Large intestine (tissue), 3 donors: Measurements from ENCODE around the gene NIM1K. TPM values are rescaled to one million over a fixed set of nuclear protein-coding genes. Genes with fewer than 3 reads are reported as not detected.
"Not testable (repeated sequence)": the region's sequence is repeated elsewhere in the genome, so short reads cannot be mapped to it uniquely, and the experiment has no call there.

ENCODE experiments used
- DNase-seq, 2 donors: peaks; one replicate each; pipeline versions ENCODE4 v3.0.0 to v3.0.0-alpha.2; 2013
- H3K27ac ChIP-seq: one replicate; pipeline ENCODE4 v1.5.1; 2013; ENCODE audit warnings: low read length
- H3K27me3 ChIP-seq: 2 replicates; pipeline ENCODE4 v1.6.1; 2013; ENCODE audit warnings: low read length; ENCODE audit not compliant: control insufficient read depth, insufficient read depth
- H3K36me3 ChIP-seq: 2 replicates; pipeline ENCODE4 v1.6.1; 2013; ENCODE audit warnings: low read length; ENCODE audit not compliant: control insufficient read depth, insufficient read depth
- H3K4me1 ChIP-seq: one replicate; pipeline ENCODE4 v1.6.1; 2013; ENCODE audit warnings: low read length; ENCODE audit not compliant: control insufficient read depth, insufficient read depth
- H3K4me3 ChIP-seq: one replicate; pipeline ENCODE4 v1.5.1; 2013; ENCODE audit warnings: low read length
- H3K9me3 ChIP-seq: one replicate; pipeline ENCODE4 v1.6.1; 2013; ENCODE audit warnings: mild to moderate bottlenecking, low read depth, low read length, moderate library complexity; ENCODE audit not compliant: control insufficient read depth
- WGBS: methylation state at CpG from one replicate; pipeline ENCODE4 v1.1.5; 2013; ENCODE audit warnings: low lambda C conversion rate; ENCODE audit not compliant: insufficient coverage; 5-methylcytosine and 5-hydroxymethylcytosine counted together
- polyA plus RNA-seq: library from polyadenylated mRNA; unstranded; fragments of 120-200 nt; gene quantifications from one replicate; pipeline ENCODE4 v1.2.1, GENCODE V29; 2013

NIM1K gene
- polyA plus RNA-seq, 1 donor = 0.21 TPM

- H3K4me1 ChIP-seq = no peaks in the 10 kb centered on the region
- H3K36me3 ChIP-seq = peaks cover 56% of the 10 kb centered on the region
- no peaks in the 10 kb centered on the region for H3K9me3 ChIP-seq
- no CpG with 5 or more reads among the region's 2 CpGs for WGBS
- DNase-seq = no peak
- no peak overlapping the region for H3K4me3 ChIP-seq
- no peak overlapping the region for H3K27ac ChIP-seq
- no peaks in the 10 kb centered on the region for H3K27me3 ChIP-seq
Observed at GRCh38 chr5:43296835-43297234, 104.8 kb downstream of the NIM1K start.

DNA sequence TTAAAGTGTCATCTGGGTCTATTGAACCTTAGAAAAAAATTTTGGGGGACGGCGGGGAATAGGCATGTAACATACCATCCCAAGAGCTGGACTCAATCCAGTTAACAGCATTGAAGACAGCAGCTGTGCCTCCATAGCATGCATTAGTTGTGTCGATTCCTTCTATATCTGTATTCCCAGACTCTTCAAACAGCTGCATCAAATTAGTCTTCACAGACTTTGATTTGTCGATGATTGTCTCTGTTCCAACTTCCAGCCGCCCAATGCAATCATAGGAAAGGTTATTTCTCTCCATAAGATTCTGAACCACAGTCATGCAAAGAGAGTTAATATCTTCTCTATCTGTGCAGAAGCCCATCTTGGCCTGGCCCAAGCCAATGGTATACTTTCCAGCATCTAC is 106.4 kb downstream of the NIM1K start:
- Histone ChIP-seq H3K4me1 (no peaks in the 10 kb centered on the region), H3K9me3 (no peaks in the 10 kb centered on the region), H3K36me3 (peaks cover 56% of the 10 kb centered on the region), H3K4me3 (no peak overlapping the region), H3K27me3 (no peaks in the 10 kb centered on the region), H3K27ac (no peak overlapping the region)
- DNase-seq = no peak
- WGBS = 100% methylated on average over 1 of the region's 5 CpGs

DNA sequence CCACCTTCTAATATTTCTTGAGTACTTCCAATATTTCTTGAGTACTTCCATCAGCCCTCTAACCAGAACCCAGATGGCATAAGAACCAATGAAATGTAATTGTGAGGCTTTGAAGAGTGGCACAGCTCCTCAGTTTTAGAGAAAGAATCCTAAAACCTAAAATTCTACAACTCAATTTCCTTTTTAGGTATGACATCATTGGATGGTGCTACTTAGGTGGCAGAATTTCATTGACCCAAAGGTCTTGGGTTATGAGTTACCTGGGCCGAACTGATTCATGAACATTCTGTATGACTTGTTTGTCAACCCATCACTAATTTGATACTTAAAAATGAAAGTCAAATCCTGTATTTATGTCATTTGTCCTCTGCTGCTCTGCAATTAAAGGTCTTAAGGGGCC is 108.1 kb downstream of the NIM1K start:
- Histone ChIP-seq H3K27me3 (no peaks in the 10 kb centered on the region), H3K4me3 (no peak overlapping the region), H3K36me3 (peaks cover 43% of the 10 kb centered on the region), H3K27ac (no peak overlapping the region), H3K9me3 (no peaks in the 10 kb centered on the region), H3K4me1 (peaks cover 5% of the 10 kb centered on the region)
- no CpG with 5 or more reads among the region's 1 CpG for WGBS
- DNase-seq = no peak

GRCh38 chr5:43301653-43302091 is 109.6 kb downstream of the NIM1K start:
- 75% methylated on average over 2 of the region's 3 CpGs for WGBS
- H3K27ac ChIP-seq = no peak overlapping the region

GRCh38 chr5:43302481-43302880 is 110.5 kb downstream of the NIM1K start:
- Histone ChIP-seq H3K27ac (no peak overlapping the region), H3K4me3 (no peak overlapping the region), H3K36me3 (peaks cover 28% of the 10 kb centered on the region), H3K9me3 (no peaks in the 10 kb centered on the region), H3K27me3 (no peaks in the 10 kb centered on the region), H3K4me1 (peaks cover 5% of the 10 kb centered on the region)
- 94% methylated on average over 2 of the region's 3 CpGs for WGBS
- no peak for DNase-seq

More at GRCh38 chr5:43301653-43302091, 109.6 kb downstream of the NIM1K start:
- no peak overlapping the region for H3K4me3 ChIP-seq
- no peaks in the 10 kb centered on the region for H3K9me3 ChIP-seq
- H3K27me3 ChIP-seq = no peaks in the 10 kb centered on the region
- H3K4me1 ChIP-seq = peaks cover 5% of the 10 kb centered on the region
- H3K36me3 ChIP-seq = peaks cover 36% of the 10 kb centered on the region
- no peak for DNase-seq

- peaks cover 5% of the 10 kb centered on the region for H3K4me1 ChIP-seq
- H3K9me3 ChIP-seq = no peaks in the 10 kb centered on the region
- H3K4me3 ChIP-seq = no peak overlapping the region
- H3K27me3 ChIP-seq = no peaks in the 10 kb centered on the region
- H3K27ac ChIP-seq = no peak overlapping the region
- peaks cover 24% of the 10 kb centered on the region for H3K36me3 ChIP-seq
- WGBS = no CpG with 5 or more reads among the region's 4 CpGs
- no peak for DNase-seq
Observed at GRCh38 chr5:43303242-43303641, 111.2 kb downstream of the NIM1K start.

GRCh38 chr5:43304525-43304924 is 112.5 kb downstream of the NIM1K start:
- DNase-seq = no peak
- H3K4me3 ChIP-seq = no peak overlapping the region
- WGBS = no CpG with 5 or more reads among the region's 1 CpG
- H3K36me3 ChIP-seq = peaks cover 18% of the 10 kb centered on the region
- no peaks in the 10 kb centered on the region for H3K27me3 ChIP-seq
- H3K9me3 ChIP-seq = no peaks in the 10 kb centered on the region
- peaks cover 5% of the 10 kb centered on the region for H3K4me1 ChIP-seq
- H3K27ac ChIP-seq = no peak overlapping the region

DNA sequence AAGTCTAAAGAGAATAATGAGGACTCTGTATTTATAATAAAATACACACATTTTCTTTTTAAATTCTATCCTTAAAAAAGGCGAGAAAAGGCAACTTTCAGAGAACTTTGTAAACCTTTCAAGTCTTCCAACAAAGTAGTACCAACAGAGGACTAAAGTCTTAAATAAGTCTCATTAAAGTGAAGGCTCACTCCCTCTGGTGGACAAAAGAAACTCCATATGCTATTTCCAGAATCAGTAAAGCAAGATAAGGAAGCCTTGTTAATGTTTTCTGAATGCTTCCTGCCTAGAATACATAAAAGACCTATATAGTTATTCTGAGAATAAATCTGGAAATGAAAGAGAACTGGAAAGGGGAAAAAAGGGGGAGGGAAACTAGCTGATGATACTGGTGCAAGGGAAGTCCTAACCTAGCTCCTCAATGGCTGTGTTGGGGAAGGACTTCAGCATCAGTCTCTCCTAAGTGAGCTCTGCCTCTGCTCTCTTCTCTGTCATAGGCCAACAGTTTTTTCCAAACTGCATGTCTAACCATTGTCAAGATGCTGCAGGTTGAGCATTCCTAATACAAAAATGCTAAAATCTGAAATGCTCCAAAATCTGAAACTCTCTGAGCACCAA is 114.0 kb downstream of the NIM1K start:
- H3K36me3 ChIP-seq = peaks cover 12% of the 10 kb centered on the region
- H3K27ac ChIP-seq = peak overlapping the region; percentile 47
- H3K4me3 ChIP-seq = no peak overlapping the region
- DNase-seq = peak; percentile 51 to 75
- H3K9me3 ChIP-seq = no peaks in the 10 kb centered on the region
- H3K4me1 ChIP-seq = peaks cover 10% of the 10 kb centered on the region
- H3K27me3 ChIP-seq = no peaks in the 10 kb centered on the region
- no CpG with 5 or more reads among the region's 1 CpG for WGBS

DNA sequence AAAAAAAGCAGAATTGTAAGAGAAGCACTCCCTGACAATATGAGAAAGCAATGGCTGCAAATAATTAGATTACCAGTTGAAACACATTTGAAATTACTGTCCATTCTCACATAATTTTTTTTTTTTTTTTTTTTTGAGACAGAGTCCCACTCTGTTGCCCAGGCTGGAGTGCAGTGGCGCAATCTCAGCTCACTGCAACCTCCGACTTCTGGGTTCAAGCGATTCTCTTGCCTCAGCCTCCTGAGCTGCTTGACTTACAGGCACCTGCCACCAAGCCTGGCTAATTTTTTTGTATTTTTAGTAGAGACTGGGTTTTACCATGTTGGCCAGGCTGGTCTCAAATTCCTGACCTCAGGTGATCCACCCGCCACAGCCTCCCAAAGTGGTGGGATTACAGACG is 114.9 kb downstream of the NIM1K start:
- no CpG with 5 or more reads among the region's 5 CpGs for WGBS
- not testable (repeated sequence) for H3K27ac ChIP-seq, H3K27me3 ChIP-seq, H3K4me3 ChIP-seq, H3K9me3 ChIP-seq, H3K36me3 ChIP-seq, DNase-seq
- peaks cover 10% of the 10 kb centered on the region for H3K4me1 ChIP-seq

- H3K36me3 ChIP-seq = no peaks in the 10 kb centered on the region
- no peaks in the 10 kb centered on the region for H3K9me3 ChIP-seq
- no CpG with 5 or more reads among the region's 3 CpGs for WGBS
- peaks cover 7% of the 10 kb centered on the region for H3K4me1 ChIP-seq
- H3K27ac ChIP-seq = no peak overlapping the region
- H3K27me3 ChIP-seq = no peaks in the 10 kb centered on the region
- no peak for DNase-seq
- H3K4me3 ChIP-seq = no peak overlapping the region
Observed at GRCh38 chr5:43309122-43309521, 117.1 kb downstream of the NIM1K start.

- Histone ChIP-seq H3K9me3 (no peaks in the 10 kb centered on the region), H3K4me1 (peaks cover 7% of the 10 kb centered on the region), H3K4me3 (no peak overlapping the region), H3K36me3 (no peaks in the 10 kb centered on the region), H3K27me3 (no peaks in the 10 kb centered on the region), H3K27ac (no peak overlapping the region)
- DNase-seq = peak in 1 of 2 donors; percentile 31
Observed at GRCh38 chr5:43309637-43310036, 117.6 kb downstream of the NIM1K start.
